Measurements from ENCODE around the gene ABAT. TPM values are rescaled to one million over a fixed set of nuclear protein-coding genes. Genes with fewer than 3 reads are reported as not detected.

ABAT gene
- total and polyA plus RNA-seq, 10 of the 15 experiments (the other 5 are each of a cell fraction or from before 2014, with no cell fraction given): 1.0 to 10.6 (median 1.9) TPM

DNA sequence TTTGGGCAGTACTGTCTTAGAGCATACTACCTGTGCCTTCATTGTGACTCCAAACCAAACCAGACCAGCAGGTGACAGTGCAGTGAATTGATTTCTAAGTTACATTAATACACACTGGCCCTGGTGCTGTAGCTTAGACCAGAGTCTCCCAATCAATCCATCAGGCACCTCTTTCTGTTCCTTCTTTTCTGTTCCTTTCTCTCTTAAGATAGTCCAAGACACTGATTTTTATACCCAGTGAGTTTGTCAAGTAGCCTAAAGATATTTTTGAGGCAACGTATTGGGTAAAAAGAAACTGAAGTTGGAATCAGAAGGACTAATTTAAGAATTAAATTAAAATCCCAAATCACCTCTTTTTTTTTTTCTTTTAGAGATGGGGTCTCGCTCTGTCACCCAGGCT lies 43.1 kb downstream of the ABAT start (continued):
- TF ChIP-seq, protein P1, sequence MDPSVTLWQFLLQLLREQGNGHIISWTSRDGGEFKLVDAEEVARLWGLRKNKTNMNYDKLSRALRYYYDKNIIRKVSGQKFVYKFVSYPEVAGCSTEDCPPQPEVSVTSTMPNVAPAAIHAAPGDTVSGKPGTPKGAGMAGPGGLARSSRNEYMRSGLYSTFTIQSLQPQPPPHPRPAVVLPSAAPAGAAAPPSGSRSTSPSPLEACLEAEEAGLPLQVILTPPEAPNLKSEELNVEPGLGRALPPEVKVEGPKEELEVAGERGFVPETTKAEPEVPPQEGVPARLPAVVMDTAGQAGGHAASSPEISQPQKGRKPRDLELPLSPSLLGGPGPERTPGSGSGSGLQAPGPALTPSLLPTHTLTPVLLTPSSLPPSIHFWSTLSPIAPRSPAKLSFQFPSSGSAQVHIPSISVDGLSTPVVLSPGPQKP (IDR thresholded peaks at IDR 0.05; ENCODE audit: low read depth, low read length): no peak
- no peak for TF ChIP-seq SRF (IDR thresholded peaks at IDR 0.05; ENCODE audit: low read depth in 2 of 2, low read length in 2 of 2)
- no peak for TF ChIP-seq SIX5 (IDR thresholded peaks at IDR 0.05; ENCODE audit: low read depth, low read length, severe bottlenecking)

DNA sequence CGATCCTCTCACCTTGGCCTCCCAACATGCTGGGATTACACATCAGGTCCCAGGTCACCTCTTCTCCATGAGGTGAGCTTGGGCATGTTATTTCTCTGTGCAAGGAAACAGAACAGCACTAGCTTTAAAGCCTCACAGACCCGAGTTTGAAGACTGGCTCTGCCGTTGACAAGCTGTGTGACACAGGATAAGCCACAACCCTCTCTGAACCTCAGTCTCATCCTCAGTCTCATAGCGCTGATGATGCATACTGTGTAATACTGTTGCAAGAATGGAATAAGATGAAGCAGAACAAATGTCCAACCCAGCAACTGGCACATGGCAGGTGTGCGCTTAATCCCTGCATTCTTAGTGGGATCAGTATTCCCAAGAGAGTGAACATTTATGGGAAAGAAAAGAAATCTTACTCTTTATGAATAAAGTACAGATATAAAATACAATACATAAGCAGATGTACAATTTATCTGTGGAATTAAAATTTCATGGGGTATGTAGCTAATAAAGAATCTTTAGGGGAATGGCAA lies 43.5 kb downstream of the ABAT start:
- Histone ChIP-seq H3K27ac (ENCODE audit: control insufficient read depth, insufficient read depth) (no peak overlapping the region), H3K36me3 (ENCODE audit: control insufficient read depth in 2 of 2, insufficient read depth in 2 of 2, low read length in 1 of 2) (no peaks in the 10 kb centered on the region), H2AFZ (ENCODE audit: control insufficient read depth, low read depth, low read length) (no peak overlapping the region), H3K4me3 (no peak overlapping the region), H3K4me2 (ENCODE audit: control insufficient read depth, insufficient read depth) (no peak overlapping the region), H3K4me1 (ENCODE audit: control insufficient read depth, insufficient read depth, low read length) (no peaks in the 10 kb centered on the region), H3K27me3 (replicated peaks in 1 of 2; ENCODE audit: control insufficient read depth in 2 of 2, insufficient read depth in 2 of 2, low read length in 1 of 2) (no peaks in the 10 kb centered on the region), H4K20me1 (ENCODE audit: control insufficient read depth, insufficient read depth) (no peaks in the 10 kb centered on the region), H3K9me3 (replicated peaks; ENCODE audit: control insufficient read depth, insufficient read depth, low read length) (no peaks in the 10 kb centered on the region; the same call in 2 of the 3 replicates), H3K9ac (ENCODE audit: control insufficient read depth, insufficient read depth, low read length) (no peak overlapping the region), H3K79me2 (ENCODE audit: control insufficient read depth, insufficient read depth, low read length) (no peaks in the 10 kb centered on the region)
- POLR2A ChIA-PET: no interaction called here
- no TSS peak for BruUV-seq (replicated peaks)
- in situ Hi-C loops (cut with MboI): no loop called here
- WGBS (ENCODE audit: insufficient coverage, insufficient replicate concordance, low lambda C conversion rate, missing lambda C conversion rate): 70% methylated on average over 5 of the region's 5 CpGs
- DNase-seq (ENCODE audit: low read depth, low spot score) (no peak), FAIRE-seq (no peak), ATAC-seq (no peak)
- CTCF ChIA-PET: no interaction called here
- intact Hi-C loops (cut with micrococcal nuclease; ENCODE audit: unreplicated experiment): no loop called here
- SMC1A ChIA-PET (ENCODE audit: uncharacterized antibody, unreplicated experiment): interaction anchor here (0.7 to 1.4 kb wide), 2 partner anchors 10 to 136 kb away, joined by 3 read pairs; no protein-coding TSS in a partner anchor
- RAD21 ChIA-PET (ENCODE audit: unreplicated experiment): no interaction called here
- TF ChIP-seq NR2C1 (IDR thresholded peaks at IDR 0.05) (no peak), ZNF592 (IDR thresholded peaks at IDR 0.05) (no peak), NFYA (IDR thresholded peaks at IDR 0.05; ENCODE audit: borderline replicate concordance, low read depth, low read length) (no peak), MXI1 (IDR thresholded peaks at IDR 0.05; ENCODE audit: low read depth, low read length) (no peak), MTA3 (IDR thresholded peaks at IDR 0.05; ENCODE audit: borderline replicate concordance, low read length) (no peak), NR2C2 (IDR thresholded peaks at IDR 0.05; ENCODE audit: borderline replicate concordance, control insufficient read depth, insufficient read length, low read depth) (no peak), E4F1 (IDR thresholded peaks at IDR 0.05; ENCODE audit: borderline replicate concordance, partially characterized antibody) (no peak)
- TF ChIP-seq, protein P2, sequence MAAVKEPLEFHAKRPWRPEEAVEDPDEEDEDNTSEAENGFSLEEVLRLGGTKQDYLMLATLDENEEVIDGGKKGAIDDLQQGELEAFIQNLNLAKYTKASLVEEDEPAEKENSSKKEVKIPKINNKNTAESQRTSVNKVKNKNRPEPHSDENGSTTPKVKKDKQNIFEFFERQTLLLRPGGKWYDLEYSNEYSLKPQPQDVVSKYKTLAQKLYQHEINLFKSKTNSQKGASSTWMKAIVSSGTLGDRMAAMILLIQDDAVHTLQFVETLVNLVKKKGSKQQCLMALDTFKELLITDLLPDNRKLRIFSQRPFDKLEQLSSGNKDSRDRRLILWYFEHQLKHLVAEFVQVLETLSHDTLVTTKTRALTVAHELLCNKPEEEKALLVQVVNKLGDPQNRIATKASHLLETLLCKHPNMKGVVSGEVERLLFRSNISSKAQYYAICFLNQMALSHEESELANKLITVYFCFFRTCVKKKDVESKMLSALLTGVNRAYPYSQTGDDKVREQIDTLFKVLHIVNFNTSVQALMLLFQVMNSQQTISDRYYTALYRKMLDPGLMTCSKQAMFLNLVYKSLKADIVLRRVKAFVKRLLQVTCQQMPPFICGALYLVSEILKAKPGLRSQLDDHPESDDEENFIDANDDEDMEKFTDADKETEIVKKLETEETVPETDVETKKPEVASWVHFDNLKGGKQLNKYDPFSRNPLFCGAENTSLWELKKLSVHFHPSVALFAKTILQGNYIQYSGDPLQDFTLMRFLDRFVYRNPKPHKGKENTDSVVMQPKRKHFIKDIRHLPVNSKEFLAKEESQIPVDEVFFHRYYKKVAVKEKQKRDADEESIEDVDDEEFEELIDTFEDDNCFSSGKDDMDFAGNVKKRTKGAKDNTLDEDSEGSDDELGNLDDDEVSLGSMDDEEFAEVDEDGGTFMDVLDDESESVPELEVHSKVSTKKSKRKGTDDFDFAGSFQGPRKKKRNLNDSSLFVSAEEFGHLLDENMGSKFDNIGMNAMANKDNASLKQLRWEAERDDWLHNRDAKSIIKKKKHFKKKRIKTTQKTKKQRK (IDR thresholded peaks at IDR 0.05; ENCODE audit: low read depth, low read length): no peak

All from GM12878 (cell line).